Erythroblast (primary cell): ENCODE results near the gene YDJC.
"Not testable (repeated sequence)": the region's sequence is repeated elsewhere in the genome, so short reads cannot be mapped to it uniquely, and the experiment has no call there.

Experiments used
- DNase-seq, 2 experiments: peaks; one replicate each; lab custom pipeline; 2025; lab: John Stamatoyannopoulos, UW
- GATA1 ChIP-seq: IDR thresholded peaks from 2 replicates; pipeline ENCODE4 v1.6.1; 2011; ENCODE audit warnings: low read depth, mild to moderate bottlenecking, control low read depth, low read length, moderate library complexity
- POLR2A ChIP-seq: IDR thresholded peaks from 2 replicates; pipeline ENCODE4 v1.6.1; 2011; ENCODE audit warnings: mild to moderate bottlenecking, low read length

Gene YDJC

DNA sequence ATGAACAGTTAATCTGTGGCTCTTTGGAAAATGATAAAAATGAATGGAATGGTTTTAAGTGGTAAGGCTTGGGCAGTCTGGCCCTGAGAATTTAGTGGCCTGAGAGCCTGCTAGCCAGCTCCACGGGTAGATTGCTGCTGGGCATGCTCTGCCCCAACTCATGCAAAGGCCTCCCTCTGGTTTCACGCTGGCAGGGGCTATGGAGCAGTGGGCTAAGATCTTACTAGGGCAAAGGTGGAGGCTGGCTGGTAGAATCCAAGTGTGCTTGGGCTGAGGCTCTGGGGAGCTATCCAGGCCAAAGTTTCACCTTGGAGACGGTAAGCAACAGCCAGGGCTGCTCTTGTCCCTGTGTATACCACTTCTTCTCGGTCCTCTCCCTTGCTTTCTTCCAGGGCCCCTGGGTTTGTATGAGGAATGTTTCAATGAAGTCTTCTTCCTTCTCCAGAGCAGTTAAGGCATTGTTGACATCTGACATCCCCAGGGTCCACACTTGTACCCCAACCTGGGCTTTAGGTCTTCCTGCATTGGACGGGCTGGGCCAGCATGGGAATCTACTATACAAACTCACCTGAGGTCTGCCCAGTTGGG lies 34.9 kb downstream of the YDJC start:
- no peak for DNase-seq
- no peak for TF ChIP-seq POLR2A
- no peak for TF ChIP-seq GATA1

DNA sequence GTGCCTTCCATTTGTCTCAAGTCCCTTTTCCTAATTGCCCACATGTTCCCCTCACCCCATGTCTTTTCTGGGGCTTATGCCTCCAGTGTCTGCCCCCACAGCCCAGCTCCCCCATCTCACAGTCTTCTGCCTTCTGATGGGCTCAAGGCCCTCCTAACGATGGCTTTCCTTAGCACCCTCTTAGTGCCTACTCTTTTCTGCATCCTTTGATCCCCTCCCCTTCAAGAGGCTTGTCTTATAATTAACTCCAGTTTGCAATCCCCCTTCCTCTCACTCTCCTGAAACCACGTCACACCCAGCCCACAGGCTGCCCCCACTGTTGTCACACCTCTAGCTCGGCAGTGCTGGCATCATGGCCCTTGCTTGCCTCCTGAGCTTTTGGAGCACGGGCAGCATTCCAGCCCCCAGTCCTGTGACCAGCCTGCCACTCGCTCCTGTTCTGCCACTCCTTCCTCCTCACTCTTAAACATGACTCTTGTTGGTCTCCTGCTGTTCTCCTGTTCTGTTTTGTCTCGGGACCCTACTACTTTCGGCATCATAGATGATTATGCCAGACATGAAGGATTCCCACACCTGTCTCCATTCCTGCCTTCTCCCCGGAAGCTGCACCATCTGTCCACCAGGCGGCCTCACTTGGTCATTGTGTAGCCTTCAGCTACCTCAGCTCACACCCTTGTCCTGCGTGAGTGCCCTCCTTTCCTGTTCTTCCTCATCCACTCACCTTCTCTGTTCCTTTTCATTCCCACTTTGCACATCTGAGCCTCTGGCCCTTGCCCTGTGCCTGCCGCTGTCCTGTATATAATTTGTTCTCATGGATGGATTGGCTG lies 36.2 kb downstream of the YDJC start:
- peak in 1 of 2 experiments; percentile 9 for DNase-seq
- TF ChIP-seq POLR2A: no peak
- no peak for TF ChIP-seq GATA1

DNA sequence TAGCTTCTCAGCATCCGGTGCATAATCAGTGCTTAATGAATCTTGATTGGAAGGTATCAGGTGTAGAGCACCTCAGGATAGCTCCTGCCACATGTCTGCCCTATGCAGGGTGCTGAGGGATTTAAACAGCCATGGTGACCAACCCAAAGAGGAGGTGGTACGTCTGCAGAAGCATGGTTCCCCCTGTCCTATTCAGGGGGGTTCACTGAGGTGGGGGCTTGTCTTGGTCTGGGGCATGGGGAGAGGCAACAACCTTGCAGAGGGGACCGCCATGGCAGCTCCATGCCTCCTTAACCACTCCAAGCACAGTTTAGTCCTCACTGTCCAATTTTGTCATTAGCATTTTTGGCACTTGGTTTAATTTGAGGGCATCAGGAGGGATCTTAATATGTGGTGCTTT lies 37.4 kb downstream of the YDJC start:
- no peak for DNase-seq
- TF ChIP-seq POLR2A: no peak
- no peak for TF ChIP-seq GATA1

- no peak for TF ChIP-seq GATA1
- no peak for TF ChIP-seq POLR2A
- no peak for DNase-seq
Observed at GRCh38 chr22:21591695-21592094, 38.1 kb downstream of the YDJC start.

- TF ChIP-seq GATA1 (no peak), POLR2A (no peak)
- no peak for DNase-seq
Observed at GRCh38 chr22:21590809-21591641, 38.8 kb downstream of the YDJC start.

GRCh38 chr22:21589396-21589795 lies 40.4 kb downstream of the YDJC start:
- DNase-seq: no peak
- TF ChIP-seq POLR2A: no peak
- TF ChIP-seq GATA1: no peak

DNA sequence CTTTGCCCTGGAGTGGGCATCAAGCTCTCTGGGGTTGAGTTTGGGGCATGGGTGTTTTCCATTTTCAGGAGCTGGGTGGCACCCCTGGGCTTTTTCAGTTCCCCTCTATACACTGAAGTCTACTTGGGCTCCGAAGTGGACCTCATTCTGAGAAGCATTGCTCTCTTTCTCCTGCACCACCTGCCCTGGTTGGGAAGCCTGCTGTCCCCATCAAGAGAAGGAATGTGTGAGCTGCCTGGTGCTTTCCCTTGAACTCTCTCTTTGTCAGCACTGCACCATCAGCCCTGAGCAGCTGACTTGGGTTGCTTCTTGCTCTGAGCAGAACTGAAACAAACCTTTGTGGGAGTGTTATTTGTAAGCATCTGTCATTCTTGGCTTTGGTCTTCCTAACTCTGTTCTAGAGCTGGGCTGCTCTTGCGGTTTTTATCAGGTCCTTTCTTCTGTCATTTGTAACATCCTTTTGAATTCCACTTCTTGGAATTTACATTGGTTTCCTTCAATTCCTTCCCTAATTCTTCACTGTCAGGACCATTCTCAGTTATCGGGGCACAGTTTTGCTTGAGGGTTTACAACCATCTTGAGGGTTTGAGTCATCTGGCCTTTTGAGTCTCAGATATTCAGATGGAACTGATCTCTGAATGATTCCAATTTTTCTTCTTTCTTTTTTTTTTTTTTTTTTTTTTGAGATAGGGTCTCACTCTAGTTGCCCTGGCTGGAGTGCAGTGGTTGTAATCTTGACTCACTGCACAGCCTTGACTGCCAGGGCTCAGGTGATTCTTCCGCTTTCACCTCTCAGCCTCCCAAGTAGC lies 41.8 kb downstream of the YDJC start:
- DNase-seq: peak in 1 of 2 experiments; percentile 15
- no peak for TF ChIP-seq GATA1
- no peak for TF ChIP-seq POLR2A

- DNase-seq: no peak
- no peak for TF ChIP-seq GATA1
- TF ChIP-seq POLR2A: no peak
Observed at GRCh38 chr22:21585389-21585788, 44.4 kb downstream of the YDJC start.

DNA sequence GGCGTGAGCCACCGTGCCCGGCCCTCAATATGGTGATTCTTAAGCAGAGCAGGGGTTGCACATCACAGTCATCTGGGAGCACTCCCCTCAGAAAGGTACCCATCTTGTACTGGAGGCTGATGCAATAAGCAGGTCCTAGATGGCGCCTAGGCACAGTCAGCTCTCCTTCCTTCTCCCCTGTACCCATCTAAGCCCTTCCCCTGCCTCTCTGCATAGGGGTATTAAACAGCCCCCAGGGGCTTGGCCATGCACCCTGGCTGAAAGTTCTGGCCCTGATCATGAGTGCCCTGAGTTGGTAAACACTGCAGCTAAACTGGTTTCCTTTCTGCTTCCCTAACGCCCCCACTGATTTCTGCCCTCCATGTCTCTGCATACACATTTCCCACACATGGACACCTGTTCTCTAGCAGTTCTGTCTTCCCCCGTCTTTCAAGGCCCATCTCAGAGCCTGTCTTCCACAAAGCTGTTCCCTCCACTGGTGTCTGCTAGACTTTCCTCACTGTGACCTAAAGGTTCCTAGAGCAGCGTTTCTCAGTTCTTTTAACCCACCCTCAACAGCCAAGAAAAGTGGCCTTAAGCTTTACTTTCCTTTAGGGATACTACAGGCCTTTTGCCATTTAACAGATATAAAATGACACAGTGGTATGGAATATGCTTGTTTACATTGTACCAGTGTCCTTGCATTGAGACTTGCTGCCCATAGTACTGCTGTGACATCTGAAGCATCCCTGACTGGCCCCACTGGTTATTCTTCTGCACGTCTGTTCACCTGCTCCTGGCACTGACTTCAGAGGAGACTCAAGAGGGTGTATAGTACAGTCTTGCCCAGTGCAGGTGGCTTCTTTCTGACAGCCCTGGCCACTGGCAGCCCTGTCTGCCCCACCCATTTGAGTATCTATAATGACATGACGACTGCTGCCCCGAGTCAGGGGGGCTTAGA lies 46.8 kb downstream of the YDJC start:
- no peak for TF ChIP-seq GATA1
- no peak for TF ChIP-seq POLR2A
- no peak for DNase-seq

- DNase-seq: not testable (repeated sequence)
Observed at GRCh38 chr22:21581009-21581713, 48.7 kb downstream of the YDJC start.

- DNase-seq: not testable (repeated sequence)
Observed at GRCh38 chr22:21580623-21581007, 49.2 kb downstream of the YDJC start.

DNA sequence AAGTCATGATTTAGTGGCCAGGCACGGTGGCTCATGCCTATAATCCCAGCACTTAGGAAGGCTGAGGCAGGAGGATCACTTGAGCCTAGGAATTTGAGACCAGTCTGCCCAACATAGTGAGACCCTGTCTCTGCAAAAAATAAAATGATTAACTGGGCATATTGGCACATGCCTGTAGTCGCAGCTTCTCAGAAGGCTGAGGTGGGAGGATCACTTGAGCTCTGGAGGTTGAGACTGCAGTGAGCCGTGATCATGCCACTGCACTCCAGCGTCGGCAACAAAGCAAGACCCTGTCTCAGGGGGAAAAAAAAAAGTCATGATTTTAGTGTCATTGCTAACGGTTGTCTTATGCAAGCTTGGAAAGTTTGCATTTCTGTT lies 50.4 kb downstream of the YDJC start:
- DNase-seq: no peak
- TF ChIP-seq GATA1 (no peak), POLR2A (no peak)
